GM18520 (cell line): ENCODE results near the gene KCNK10.

Experiments
- ATAC-seq: cut with Tn5 transposase; IDR thresholded peaks from one replicate; pipeline ENCODE4 v1.9.1; 2021; ENCODE audit not compliant: unreplicated experiment

The KCNK10 gene

GRCh38 chr14:88321692-88322503 lies 1.2 kb downstream of the KCNK10 start:
- ATAC-seq, result no peak

DNA sequence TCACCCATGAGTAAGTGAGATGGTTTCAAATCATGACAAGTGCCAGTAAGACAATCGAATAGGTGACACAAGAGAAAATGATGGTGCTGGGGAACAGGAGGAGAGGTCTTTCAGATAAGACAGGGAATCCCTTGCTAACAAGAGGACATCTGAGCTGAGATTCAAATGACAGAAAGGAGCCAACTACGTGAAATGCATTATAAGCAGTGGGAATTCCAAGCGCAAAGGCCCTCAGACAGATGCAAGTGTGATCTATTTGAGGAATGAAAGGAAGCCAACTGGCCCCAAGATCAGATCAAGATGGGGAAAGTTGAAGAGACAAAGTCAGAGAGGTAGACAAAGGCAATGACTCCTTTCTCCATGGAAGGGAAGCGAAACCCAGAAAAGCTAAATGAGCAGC lies 4.7 kb downstream of the KCNK10 start:
- ATAC-seq, result no peak

DNA sequence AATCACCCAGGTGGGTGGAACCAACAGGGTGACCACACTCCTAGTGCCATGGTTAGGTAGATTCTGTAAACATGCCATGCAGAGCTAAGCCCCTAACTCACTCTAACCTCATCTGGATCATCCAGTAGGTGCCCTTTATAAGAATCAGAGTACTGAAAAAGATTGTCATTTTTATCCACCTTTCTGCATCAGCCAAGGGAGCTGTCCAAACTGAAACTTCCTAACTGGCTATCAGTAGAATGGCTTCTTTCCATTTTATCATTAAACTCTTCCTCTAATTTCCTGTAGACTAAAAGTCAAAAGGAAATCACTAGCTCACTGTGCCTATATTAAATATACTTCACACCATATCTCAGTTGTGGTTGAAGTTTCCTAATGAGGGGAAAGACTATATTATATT lies 6.5 kb downstream of the KCNK10 start:
- no peak for ATAC-seq

- no peak for ATAC-seq
Measured at GRCh38 chr14:88312257-88312656, 10.8 kb downstream of the KCNK10 start.

DNA sequence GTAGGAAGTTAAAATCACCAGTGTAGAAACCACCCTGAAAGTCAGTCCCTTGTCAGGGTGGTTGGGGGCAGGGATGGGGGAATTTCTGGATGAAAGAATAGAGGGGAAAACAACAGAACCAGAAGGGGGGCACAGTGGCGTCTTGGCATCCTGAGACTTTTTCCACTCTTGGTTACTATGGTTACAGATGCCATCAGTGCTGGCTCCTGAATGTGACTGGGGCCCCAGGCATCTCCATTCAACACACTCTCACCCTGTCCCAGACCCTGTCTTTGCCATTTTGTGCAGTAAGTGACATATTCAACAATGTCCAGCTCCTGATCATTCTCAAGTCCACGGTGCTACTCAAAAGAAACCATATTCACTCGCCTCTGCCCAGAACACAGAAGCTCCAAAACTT lies 11.3 kb downstream of the KCNK10 start:
- no peak for ATAC-seq

- ATAC-seq, result no peak
Measured at GRCh38 chr14:88310449-88310848, 12.6 kb downstream of the KCNK10 start.

- ATAC-seq, result no peak
Measured at GRCh38 chr14:88310021-88310420, 13.0 kb downstream of the KCNK10 start.

DNA sequence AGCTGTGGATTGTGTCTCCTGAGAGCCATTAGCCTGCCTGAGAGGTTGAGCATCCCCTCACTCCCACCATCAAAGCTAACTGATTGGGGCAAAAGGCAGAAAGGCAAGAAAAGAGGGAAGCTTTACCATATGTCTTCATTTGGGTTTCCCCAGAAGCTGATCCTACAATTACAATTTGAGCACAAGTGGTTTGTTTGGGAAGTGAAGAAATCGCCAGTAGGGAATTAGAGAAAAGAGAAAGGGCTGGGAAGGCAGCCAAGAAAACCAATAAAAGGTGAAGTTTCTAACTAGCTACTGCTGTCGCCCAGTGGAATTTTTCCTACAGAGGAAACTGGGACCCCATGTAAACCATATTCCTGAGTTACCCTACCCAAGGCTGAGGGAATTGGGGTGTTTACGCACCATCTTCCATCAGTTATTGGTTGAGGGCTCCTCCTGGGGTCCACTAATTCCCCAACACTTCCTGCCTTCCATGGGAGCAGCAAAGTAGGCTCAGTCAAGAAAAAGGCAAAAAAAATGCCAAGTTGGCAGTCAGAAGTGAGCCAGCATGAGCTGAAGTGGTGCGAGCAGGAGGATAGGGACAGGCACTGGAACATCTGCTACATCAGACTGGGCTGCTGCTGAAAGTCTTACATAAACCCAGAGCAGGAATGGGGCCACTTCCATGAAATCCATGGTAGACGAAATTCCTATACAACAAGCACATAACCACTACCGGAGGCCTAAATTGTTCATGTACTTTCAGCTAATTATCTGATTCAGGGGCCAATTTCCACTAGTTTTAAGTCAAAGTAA lies 17.3 kb downstream of the KCNK10 start:
- ATAC-seq, result no peak

DNA sequence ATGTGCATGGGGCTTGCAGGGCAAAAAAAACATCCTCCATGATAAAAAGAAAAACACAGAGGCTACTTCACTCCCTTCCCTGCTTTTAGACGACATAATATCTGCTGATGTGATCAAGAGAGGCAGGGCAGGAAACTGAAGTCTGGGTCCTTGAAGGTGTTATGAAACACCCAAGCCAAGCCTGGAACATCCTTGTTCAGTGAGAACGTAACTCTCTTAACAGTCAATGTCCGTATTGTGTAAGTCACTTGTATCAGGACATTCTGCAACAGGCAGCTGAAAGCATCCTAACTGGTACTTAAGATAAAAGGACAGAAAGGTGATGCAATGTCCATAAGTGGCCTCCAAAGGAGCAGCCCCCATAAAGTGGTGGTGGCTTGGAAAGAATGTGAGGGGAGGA lies 20.0 kb downstream of the KCNK10 start:
- ATAC-seq, result no peak

DNA sequence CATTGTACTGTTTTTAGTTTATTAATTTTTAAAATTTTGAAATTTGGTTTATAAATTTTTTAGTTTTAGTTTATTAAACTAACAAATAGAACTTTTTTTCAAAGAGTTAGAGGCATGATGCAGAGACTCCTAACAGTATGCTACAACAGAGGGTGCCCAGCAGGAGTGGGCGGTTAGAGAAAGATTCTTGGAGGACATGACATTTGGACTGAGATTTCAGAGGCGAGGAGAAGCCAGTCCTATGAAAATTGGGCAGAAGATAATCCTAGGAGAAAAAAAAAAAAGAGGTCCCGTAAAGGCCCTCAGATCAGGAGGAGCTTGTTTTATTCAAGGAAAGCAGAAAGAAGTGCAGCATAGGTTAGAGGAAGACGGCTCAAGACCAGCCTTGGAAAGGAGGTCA lies 21.7 kb downstream of the KCNK10 start:
- ATAC-seq, result no peak

- no peak for ATAC-seq
Measured at GRCh38 chr14:88300817-88301216, 22.3 kb downstream of the KCNK10 start.

DNA sequence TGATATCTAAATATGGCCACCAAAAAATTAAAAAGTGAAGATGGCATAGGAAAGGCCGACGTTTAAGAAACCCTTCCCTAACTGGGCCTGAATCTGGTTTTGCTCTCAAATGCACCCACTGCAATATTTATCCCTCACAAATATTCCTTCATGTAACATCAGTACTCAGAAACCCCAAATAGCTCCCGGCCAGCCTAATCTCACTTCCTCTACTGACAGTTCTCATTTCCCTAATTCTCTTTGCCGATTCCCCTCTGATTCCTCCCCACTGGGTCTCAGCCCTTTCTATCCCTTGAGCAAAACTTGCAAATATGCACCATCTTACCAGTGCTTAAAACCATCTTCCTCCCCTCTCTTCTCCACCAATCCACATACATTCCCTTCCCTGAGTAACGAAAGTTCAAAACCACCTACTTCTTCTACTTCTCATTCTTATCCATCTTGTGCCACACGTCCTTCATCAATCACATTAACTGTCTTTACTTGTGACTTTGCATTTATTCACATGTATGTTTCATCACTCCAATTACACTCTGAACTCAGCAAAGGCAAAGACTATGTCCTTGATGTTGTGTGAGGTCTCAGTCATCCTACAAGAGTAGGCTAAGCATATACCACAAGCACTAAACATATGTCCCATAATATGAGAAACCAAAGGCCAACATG lies 23.1 kb downstream of the KCNK10 start:
- no peak for ATAC-seq

- ATAC-seq, result no peak
Measured at GRCh38 chr14:88297306-88297705, 25.8 kb downstream of the KCNK10 start.

DNA sequence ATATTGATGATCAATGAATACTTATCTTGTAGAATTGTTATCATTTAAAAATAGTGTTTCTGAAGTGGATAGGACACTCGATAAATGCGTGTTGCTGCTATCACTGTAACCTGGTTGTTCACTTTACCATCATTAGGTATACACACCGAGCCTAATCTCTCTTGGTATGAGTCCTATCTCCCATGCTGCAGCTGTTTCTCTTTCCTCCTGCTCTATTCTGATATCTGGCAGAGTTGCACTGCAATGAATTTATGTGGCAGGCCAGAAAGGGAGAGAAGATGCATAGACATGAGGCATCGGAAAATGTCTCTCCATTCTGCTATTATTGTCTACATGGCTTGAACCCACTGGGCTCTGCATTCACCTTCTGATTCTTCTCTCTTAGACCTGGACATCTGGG lies 26.7 kb downstream of the KCNK10 start:
- ATAC-seq, result no peak

- no peak for ATAC-seq
Measured at GRCh38 chr14:88289996-88290395, 33.1 kb downstream of the KCNK10 start.

DNA sequence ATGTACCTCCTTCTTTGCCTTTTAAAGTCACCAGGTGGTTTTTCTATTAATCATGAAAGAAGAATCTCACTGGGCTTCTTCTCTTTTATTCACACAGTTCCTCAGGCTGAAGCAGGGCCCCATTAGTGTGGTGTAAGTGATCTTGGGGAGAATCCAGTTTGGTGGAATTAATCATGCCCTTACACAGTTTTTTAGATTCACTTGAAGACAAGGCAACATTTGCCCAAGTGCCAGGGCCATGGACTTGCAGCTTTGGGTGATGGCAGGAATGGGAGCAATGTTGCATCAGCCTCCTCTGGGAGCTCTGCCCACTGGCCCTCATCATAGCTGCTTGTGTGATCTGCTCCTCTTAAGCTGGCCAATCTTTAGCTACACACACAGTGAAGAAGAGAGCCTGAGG lies 33.8 kb downstream of the KCNK10 start:
- ATAC-seq, result no peak

- ATAC-seq, result no peak
Measured at GRCh38 chr14:88286309-88286708, 36.8 kb downstream of the KCNK10 start.

DNA sequence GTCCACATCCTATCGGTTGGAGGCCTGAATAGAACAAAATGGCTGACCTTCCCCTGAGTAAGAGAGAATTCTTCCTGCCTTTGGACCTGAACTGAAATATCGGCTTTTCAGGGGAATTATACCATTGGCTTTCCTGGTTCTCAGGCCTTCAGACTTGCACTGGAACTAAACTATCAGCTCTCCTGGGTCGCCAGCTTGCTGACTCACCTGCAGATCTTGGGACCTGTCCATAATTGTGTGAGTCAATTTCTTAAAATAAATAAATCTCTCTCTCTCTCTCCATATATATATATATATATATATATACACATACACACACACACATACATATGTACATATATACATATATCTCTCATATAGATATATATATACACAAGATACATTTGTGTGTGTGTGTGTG lies 41.6 kb downstream of the KCNK10 start:
- no peak for ATAC-seq

- ATAC-seq, result no peak
Measured at GRCh38 chr14:88276923-88277596, 46.0 kb downstream of the KCNK10 start.

DNA sequence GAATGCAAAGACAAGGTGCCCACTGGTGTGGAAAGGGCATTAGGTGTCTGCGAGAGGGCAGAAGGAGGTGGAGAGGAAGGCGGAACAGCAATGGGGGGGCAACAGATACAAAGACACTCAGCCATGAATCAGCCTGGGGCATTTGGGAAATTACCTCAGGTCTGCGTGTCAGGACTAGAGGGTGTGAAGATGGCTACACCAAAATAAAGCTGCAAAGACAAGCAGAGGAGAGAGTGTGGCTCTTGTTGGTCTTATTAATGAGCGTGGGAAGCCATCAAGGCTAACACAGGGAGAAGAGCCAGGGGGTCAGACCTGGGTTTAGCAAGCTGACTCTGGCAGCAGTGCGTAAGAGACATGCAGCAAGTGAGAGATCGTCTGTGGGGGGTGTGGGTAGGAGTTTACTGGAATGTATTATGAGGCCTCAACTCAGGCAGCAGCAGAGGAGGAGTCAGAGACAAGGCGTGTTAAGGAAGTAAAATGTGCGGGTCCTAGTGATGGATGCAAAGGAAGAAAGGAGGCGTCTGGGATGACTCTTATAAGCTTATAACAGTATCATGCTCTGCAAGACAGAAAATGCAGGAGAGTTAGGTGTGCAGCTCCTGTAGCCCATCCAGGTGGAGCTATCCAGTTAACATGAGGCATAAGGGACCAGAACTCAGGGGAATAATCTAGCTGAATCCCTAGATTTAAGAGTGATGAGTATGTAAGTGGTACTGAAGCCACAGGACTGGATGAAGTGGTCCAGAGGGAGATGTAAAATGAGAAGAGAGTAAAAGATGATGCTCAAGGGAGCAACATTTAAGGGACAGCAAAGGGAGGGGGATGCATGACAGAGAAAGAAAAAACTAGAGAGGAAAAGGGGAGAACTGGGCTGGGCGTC lies 50.4 kb downstream of the KCNK10 start:
- no peak for ATAC-seq
